Peyer's patch (tissue), 4 donors: ENCODE results near the gene TMEM132C.

Experiments used
- CTCF ChIP-seq, 6 experiments: fragments of 450-650 bp in 4 of 6; fragments of 200-600 bp in 2 of 6; sonication (generic) in 1 of 6; IDR thresholded peaks; one replicate each; pipeline ENCODE4 v1.5.1; 2017 to 2019; ENCODE audit warnings: antibody characterized with exemption in 6 of 6, mild to moderate bottlenecking in 3 of 6, moderate library complexity in 1 of 6
- POLR2A ChIP-seq, 2 donors: fragments of 450-650 bp; IDR thresholded peaks; one replicate each; pipeline ENCODE4 v1.5.1; 2017; ENCODE audit warnings: antibody characterized with exemption in 2 of 2, mild to moderate bottlenecking in 2 of 2, moderate library complexity in 2 of 2

GRCh38 chr12:128694445-128694844 lies 427.5 kb downstream of the TMEM132C start:
- no peak for TF ChIP-seq POLR2A (IDR thresholded peaks at IDR 0.05)
- no peak for TF ChIP-seq CTCF (IDR thresholded peaks at IDR 0.05)
